ENCODE measurements around the gene TLE4. TPM values are rescaled to one million over a fixed set of nuclear protein-coding genes. Genes with fewer than 3 reads are reported as not detected.

The TLE4 gene
- total RNA-seq (57.3 and 65.1 TPM in 2 replicates), polyA plus RNA-seq (30.1 and 34.7 TPM in 2 replicates), polyA minus RNA-seq (96.6 and 97.9 TPM in 2 replicates)
- total RNA-seq (2013), result 58.8 TPM

GRCh38 chr9:79571309-79572031 is at the start of gene TLE4:
Gene TLE4 (plus strand): TSS chr9:79571965. CDS start chr9:79572791, 826 bp downstream.
- H3K4me3 Mint-ChIP-seq, result peak within 1 kb of the TSS; percentile 83

More at GRCh38 chr9:79571309-79572031, at the start of gene TLE4:
- H3K4me1 ChIP-seq (ENCODE audit: control insufficient read depth in 2 of 2, insufficient read depth in 2 of 2, low read length in 2 of 2), result peaks cover 23 to 25% of the 10 kb centered on the region in 2 donors
- H3K9me3 Mint-ChIP-seq (ENCODE audit: insufficient read depth), result no peaks in the 10 kb centered on the region
- H3K4me1 Mint-ChIP-seq, result peaks cover 38% of the 10 kb centered on the region
- CTCF ChIA-PET, result interaction anchor here (0.7 to 1.4 kb wide), 5 partner anchors 12 to 574 kb away, joined by 3 read pairs; no protein-coding TSS in a partner anchor
- no peak for TF ChIP-seq CTCF (IDR thresholded peaks at IDR 0.05)
- no peak for TF ChIP-seq EZH2 (IDR thresholded peaks at IDR 0.05; ENCODE audit: borderline replicate concordance, insufficient read depth, low read depth, low read length, poor library complexity, severe bottlenecking)
- H3K9ac ChIP-seq (ENCODE audit: low read length), result peak within 1 kb of the TSS; percentile 89
- peak within 1 kb of the TSS; percentile 69 to 95 (median 92) for H3K4me3 ChIP-seq (ENCODE audit: control extremely low read depth in 1 of 5, extremely low read depth in 1 of 5, insufficient read depth in 1 of 5, low read depth in 2 of 5, low read length in 4 of 5)
- peak within 1 kb of the TSS; percentile 80 to 91 for H3K27ac ChIP-seq (ENCODE audit: low read length in 2 of 2)
- no peaks in the 10 kb centered on the region for H4K20me1 ChIP-seq (ENCODE audit: control insufficient read depth, insufficient read depth, low read length, poor library complexity, severe bottlenecking)
- intact Hi-C loops (cut with micrococcal nuclease), result loop anchor here (1.0 to 10.0 kb wide), 7 partner anchors 53 to 1334 kb away; partner anchors contain the start of genes CEP78 and PSAT1
- peak; percentile 82 for ATAC-seq (ENCODE audit: low read depth)
- H3K36me3 ChIP-seq (replicated peaks in 1 of 2; ENCODE audit: control extremely low read depth in 1 of 2, control insufficient read depth in 1 of 2, extremely low read depth in 1 of 2, insufficient read depth in 2 of 2, low read length in 1 of 2), result no peaks in the 10 kb centered on the region
- peaks cover 0 to 3% (median 3%) of the 10 kb centered on the region in 3 donors for H3K9me3 ChIP-seq (ENCODE audit: control extremely low read depth in 1 of 3, control insufficient read depth in 2 of 3, insufficient read depth in 1 of 3, low read length in 2 of 3)
- POLR2A ChIA-PET, result interaction anchor here (0.6 to 1.4 kb wide), 7 partner anchors 11 to 1303 kb away, joined by 3 to 8 read pairs (median 4); no protein-coding TSS in a partner anchor
- peak; percentile 100 for DNase-seq
- H3K27me3 ChIP-seq (replicated peaks in 1 of 4; ENCODE audit: control extremely low read depth in 1 of 4, control insufficient read depth in 3 of 4, insufficient read depth in 4 of 4, low read length in 3 of 4), result peaks cover 0 to 10% (median 5%) of the 10 kb centered on the region in 4 experiments
- WGBS (ENCODE audit: insufficient coverage), result 0% methylated on average over 45 of the region's 48 CpGs
- H3K27me3 Mint-ChIP-seq, result peaks cover 11% of the 10 kb centered on the region
- peaks cover 16% of the 10 kb centered on the region for H3K79me2 ChIP-seq (ENCODE audit: control insufficient read depth, insufficient read depth, low read length)
- H3K27ac Mint-ChIP-seq, result peak within 1 kb of the TSS; percentile 93
- H2AFZ ChIP-seq (ENCODE audit: insufficient read depth, low read depth, low read length, poor library complexity, severe bottlenecking), result peak within 1 kb of the TSS; percentile 93
- peak within 1 kb of the TSS; percentile 95 for H3K4me2 ChIP-seq (replicated peaks; ENCODE audit: low read depth, low read length, poor library complexity, severe bottlenecking)

Measured in B cell (primary cell).